ENCODE measurements around the gene TBX18. TPM values are rescaled to one million over a fixed set of nuclear protein-coding genes. Genes with fewer than 3 reads are reported as not detected.

TBX18 gene
- total RNA-seq, 1 donor from 2014 or later: 1.0 TPM

- no peak for ATAC-seq
- H3K27ac ChIP-seq: no peak overlapping the region
- intact Hi-C loops (cut with DNase I): no loop called here
Observed at GRCh38 chr6:84758486-84758885, 5.9 kb downstream of the TBX18 start.

GRCh38 chr6:84756877-84757276, 7.5 kb downstream of the TBX18 start:
- H3K27me3 ChIP-seq: peaks cover 48% of the 10 kb centered on the region
- H3K4me1 ChIP-seq: no peaks in the 10 kb centered on the region
- TF ChIP-seq CTCF (IDR thresholded peaks at IDR 0.05): no peak
- no peak for DNase-seq
- no peak for ATAC-seq
- no peak overlapping the region for H3K4me3 ChIP-seq
- H3K9me3 ChIP-seq: no peaks in the 10 kb centered on the region
- intact Hi-C loops (cut with DNase I): no loop called here
- no peaks in the 10 kb centered on the region for H3K36me3 ChIP-seq
- no peak overlapping the region for H3K27ac ChIP-seq

More at GRCh38 chr6:84758486-84758885, 5.9 kb downstream of the TBX18 start:
- Histone ChIP-seq H3K9me3 (no peaks in the 10 kb centered on the region), H3K4me3 (no peak overlapping the region), H3K36me3 (no peaks in the 10 kb centered on the region), H3K27me3 (peaks cover 64% of the 10 kb centered on the region), H3K4me1 (no peaks in the 10 kb centered on the region)
- no peak for TF ChIP-seq CTCF (IDR thresholded peaks at IDR 0.05)
- no peak for DNase-seq

GRCh38 chr6:84756466-84756865, 7.9 kb downstream of the TBX18 start:
- ATAC-seq: no peak
- Histone ChIP-seq H3K4me1 (no peaks in the 10 kb centered on the region), H3K27ac (no peak overlapping the region)

GRCh38 chr6:84753173-84753572, 11.2 kb downstream of the TBX18 start:
- no peak for ATAC-seq
- intact Hi-C loops (cut with DNase I): no loop called here

More at GRCh38 chr6:84756466-84756865, 7.9 kb downstream of the TBX18 start:
- Histone ChIP-seq H3K27me3 (peaks cover 43% of the 10 kb centered on the region), H3K9me3 (no peaks in the 10 kb centered on the region), H3K4me3 (no peak overlapping the region), H3K36me3 (no peaks in the 10 kb centered on the region)
- no peak for DNase-seq
- intact Hi-C loops (cut with DNase I): no loop called here
- no peak for TF ChIP-seq CTCF (IDR thresholded peaks at IDR 0.05)

GRCh38 chr6:84752118-84752850, 12.1 kb downstream of the TBX18 start:
- Histone ChIP-seq H3K36me3 (no peaks in the 10 kb centered on the region), H3K27me3 (peaks cover 9% of the 10 kb centered on the region), H3K4me3 (no peak overlapping the region), H3K9me3 (no peaks in the 10 kb centered on the region), H3K27ac (no peak overlapping the region), H3K4me1 (no peaks in the 10 kb centered on the region)
- intact Hi-C loops (cut with DNase I): no loop called here
- TF ChIP-seq CTCF (IDR thresholded peaks at IDR 0.05): no peak
- ATAC-seq (no peak), DNase-seq (no peak)

More at GRCh38 chr6:84753173-84753572, 11.2 kb downstream of the TBX18 start:
- TF ChIP-seq CTCF (IDR thresholded peaks at IDR 0.05): no peak
- no peak overlapping the region for H3K27ac ChIP-seq
- H3K4me3 ChIP-seq: no peak overlapping the region
- DNase-seq: no peak
- no peaks in the 10 kb centered on the region for H3K36me3 ChIP-seq
- no peaks in the 10 kb centered on the region for H3K4me1 ChIP-seq
- H3K27me3 ChIP-seq: peaks cover 15% of the 10 kb centered on the region
- no peaks in the 10 kb centered on the region for H3K9me3 ChIP-seq
